Thyroid gland (tissue), 4 donors: Measurements from ENCODE around the gene CCDC183.

Source experiments
- POLR2A ChIP-seq, 2 donors: fragments of 450-650 bp; IDR thresholded peaks; one replicate each; pipeline ENCODE4 v1.6.1; 2017; ENCODE audit warnings: antibody characterized with exemption in 2 of 2, mild to moderate bottlenecking in 2 of 2, moderate library complexity in 1 of 2
- TF ChIP-seq, protein P1 (sequence below), 6 experiments: fragments of 200-600 bp in 3 of 6; fragments of 450-650 bp in 3 of 6; sonication (generic) in 3 of 6; IDR thresholded peaks; one replicate each; pipeline ENCODE4 v1.5.1; 2016 to 2019; ENCODE audit warnings: antibody characterized with exemption in 6 of 6, mild to moderate bottlenecking in 2 of 6, inconsistent platforms in 1 of 6, moderate library complexity in 1 of 6

DNA sequence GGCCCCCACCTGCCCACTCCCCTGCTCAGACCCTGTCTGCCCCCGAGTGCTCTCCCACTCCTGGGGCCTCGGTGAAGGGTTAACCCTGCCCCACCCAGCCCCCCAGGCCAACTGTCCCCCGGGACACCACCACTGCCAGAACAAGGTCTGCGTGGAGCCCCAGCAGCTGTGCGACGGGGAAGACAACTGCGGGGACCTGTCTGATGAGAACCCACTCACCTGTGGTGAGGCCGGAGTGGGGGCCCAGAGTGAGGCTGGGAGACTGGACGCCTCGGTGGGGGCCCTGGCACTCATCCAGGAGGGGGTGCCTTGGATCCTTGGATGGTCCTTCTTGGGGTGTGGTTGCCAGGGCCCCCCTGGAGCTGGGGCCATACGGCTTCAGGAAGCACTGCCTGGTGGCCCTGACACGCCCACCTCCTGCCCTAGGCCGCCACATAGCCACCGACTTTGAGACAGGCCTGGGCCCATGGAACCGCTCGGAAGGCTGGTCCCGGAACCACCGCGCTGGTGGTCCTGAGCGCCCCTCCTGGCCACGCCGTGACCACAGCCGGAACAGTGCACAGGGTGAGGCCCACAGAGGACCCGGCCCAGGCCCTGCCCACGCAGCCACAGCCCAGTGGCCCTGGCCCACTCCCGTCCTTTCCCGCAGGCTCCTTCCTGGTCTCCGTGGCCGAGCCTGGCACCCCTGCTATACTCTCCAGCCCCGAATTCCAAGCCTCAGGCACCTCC is 58.1 kb downstream of the CCDC183 start:
- TF ChIP-seq, protein P1, sequence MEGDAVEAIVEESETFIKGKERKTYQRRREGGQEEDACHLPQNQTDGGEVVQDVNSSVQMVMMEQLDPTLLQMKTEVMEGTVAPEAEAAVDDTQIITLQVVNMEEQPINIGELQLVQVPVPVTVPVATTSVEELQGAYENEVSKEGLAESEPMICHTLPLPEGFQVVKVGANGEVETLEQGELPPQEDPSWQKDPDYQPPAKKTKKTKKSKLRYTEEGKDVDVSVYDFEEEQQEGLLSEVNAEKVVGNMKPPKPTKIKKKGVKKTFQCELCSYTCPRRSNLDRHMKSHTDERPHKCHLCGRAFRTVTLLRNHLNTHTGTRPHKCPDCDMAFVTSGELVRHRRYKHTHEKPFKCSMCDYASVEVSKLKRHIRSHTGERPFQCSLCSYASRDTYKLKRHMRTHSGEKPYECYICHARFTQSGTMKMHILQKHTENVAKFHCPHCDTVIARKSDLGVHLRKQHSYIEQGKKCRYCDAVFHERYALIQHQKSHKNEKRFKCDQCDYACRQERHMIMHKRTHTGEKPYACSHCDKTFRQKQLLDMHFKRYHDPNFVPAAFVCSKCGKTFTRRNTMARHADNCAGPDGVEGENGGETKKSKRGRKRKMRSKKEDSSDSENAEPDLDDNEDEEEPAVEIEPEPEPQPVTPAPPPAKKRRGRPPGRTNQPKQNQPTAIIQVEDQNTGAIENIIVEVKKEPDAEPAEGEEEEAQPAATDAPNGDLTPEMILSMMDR (IDR thresholded peaks at IDR 0.05): no peak
- no peak for TF ChIP-seq POLR2A (IDR thresholded peaks at IDR 0.05)
